Activated CD4-positive, alpha-beta T cell treated with anti-CD3 and anti-CD28 coated beads, Interleukin-2, amount 10 ng/mL, durations not matched to agents 24 days and 14 days (primary cell): ENCODE data around the gene OPRM1. TPM values are rescaled to one million over a fixed set of nuclear protein-coding genes. Genes with fewer than 3 reads are reported as not detected.
A peak's percentile ranks its signal among the peaks of the same experiment; 100 is the strongest.

Experiments
- DNase-seq: peaks from one replicate; pipeline ENCODE4 v3.0.0; 2022
- H3K27ac Mint-ChIP-seq: one replicate; pipeline ENCODE4 v1.8.0; 2022; ENCODE audit warnings: mild to moderate bottlenecking, mixed read lengths
- H3K27me3 Mint-ChIP-seq: one replicate; pipeline ENCODE4 v1.8.0; 2022; ENCODE audit warnings: mixed read lengths
- H3K36me3 Mint-ChIP-seq: one replicate; pipeline ENCODE4 v1.8.0; 2022; ENCODE audit warnings: low read depth, mild to moderate bottlenecking, mixed read lengths
- H3K4me1 Mint-ChIP-seq: one replicate; pipeline ENCODE4 v1.8.0; 2021; ENCODE audit warnings: mixed read lengths
- H3K4me3 Mint-ChIP-seq: one replicate; pipeline ENCODE4 v1.8.0; 2022; ENCODE audit warnings: mild to moderate bottlenecking, moderate library complexity, mixed read lengths
- H3K9me3 Mint-ChIP-seq: one replicate; pipeline ENCODE4 v1.8.0; 2021; ENCODE audit warnings: mixed read lengths
- intact Hi-C: fragments of 100-400 bp; cut with micrococcal nuclease; formaldehyde crosslinking; loops from one replicate; pipeline ENCODE4 v1.15.1; 2023
- total RNA-seq: library from RNA; stranded (reverse); gene quantifications from 2 replicates; pipeline ENCODE4 v1.2.3, GENCODE V29; 2022

OPRM1 gene
- total RNA-seq, 1 donor from 2014 or later, result not detected

GRCh38 chr6:154289818-154290508 lies 250.9 kb downstream of the OPRM1 start:
- no peaks in the 10 kb centered on the region for H3K36me3 Mint-ChIP-seq
- H3K4me1 Mint-ChIP-seq, result peaks cover 5% of the 10 kb centered on the region
- no peak overlapping the region for H3K27ac Mint-ChIP-seq
- DNase-seq, result peak; percentile 43
- H3K4me3 Mint-ChIP-seq, result no peak overlapping the region
- H3K9me3 Mint-ChIP-seq, result no peaks in the 10 kb centered on the region
- peaks cover 26% of the 10 kb centered on the region for H3K27me3 Mint-ChIP-seq
- intact Hi-C loops, result no loop called here

GRCh38 chr6:154292066-154292465 lies 253.0 kb downstream of the OPRM1 start:
- no peak overlapping the region for H3K27ac Mint-ChIP-seq
- H3K4me3 Mint-ChIP-seq, result no peak overlapping the region
- intact Hi-C loops, result no loop called here
- H3K9me3 Mint-ChIP-seq, result no peaks in the 10 kb centered on the region
- H3K36me3 Mint-ChIP-seq, result no peaks in the 10 kb centered on the region
- H3K4me1 Mint-ChIP-seq, result peaks cover 4% of the 10 kb centered on the region
- H3K27me3 Mint-ChIP-seq, result peaks cover 27% of the 10 kb centered on the region
- no peak for DNase-seq

- Mint-ChIP-seq H3K4me3 (no peak overlapping the region), H3K27ac (no peak overlapping the region), H3K27me3 (peaks cover 34% of the 10 kb centered on the region), H3K36me3 (no peaks in the 10 kb centered on the region), H3K4me1 (peaks cover 3% of the 10 kb centered on the region), H3K9me3 (no peaks in the 10 kb centered on the region)
- intact Hi-C loops, result no loop called here
- DNase-seq, result peak; percentile 39
These were observed 253.9 kb downstream of the OPRM1 start for GRCh38 chr6:154292855-154293519.

GRCh38 chr6:154295733-154296132 lies 256.7 kb downstream of the OPRM1 start:
- H3K4me1 Mint-ChIP-seq, result no peaks in the 10 kb centered on the region
- no peaks in the 10 kb centered on the region for H3K36me3 Mint-ChIP-seq
- H3K4me3 Mint-ChIP-seq, result no peak overlapping the region
- no peak overlapping the region for H3K27ac Mint-ChIP-seq
- intact Hi-C loops, result no loop called here
- H3K9me3 Mint-ChIP-seq, result no peaks in the 10 kb centered on the region
- H3K27me3 Mint-ChIP-seq, result peaks cover 31% of the 10 kb centered on the region
- peak; percentile 28 for DNase-seq
